ENCODE measurements around the gene ARSG. TPM values are rescaled to one million over a fixed set of nuclear protein-coding genes. Genes with fewer than 3 reads are reported as not detected.

Gene ARSG
- total and polyA plus RNA-seq, 9 of the 15 experiments (the other 6 are each of a cell fraction or from before 2014, with no cell fraction given), result 1.0 to 5.6 (median 1.8) TPM

- intact Hi-C loops (cut with micrococcal nuclease), result no loop called here
- Histone ChIP-seq H3K27me3 (ENCODE audit: control insufficient read depth in 2 of 2, insufficient read depth in 2 of 2, low read length in 2 of 2) (peaks cover 0 to 6% of the 10 kb centered on the region in 2 experiments; a peak in 1 of 5 replicates), H3K4me2 (ENCODE audit: insufficient read depth, low read length) (no peak overlapping the region), H3K79me2 (ENCODE audit: control insufficient read depth, insufficient read depth, low read length) (no peaks in the 10 kb centered on the region), H3K4me1 (replicated peaks in 1 of 2; ENCODE audit: control insufficient read depth in 2 of 2, insufficient read depth in 2 of 2, low read length in 2 of 2) (no peaks in the 10 kb centered on the region; a peak in 1 of 5 replicates), H3K9ac (ENCODE audit: insufficient read depth in 1 of 2, low read depth in 2 of 2, low read length in 2 of 2) (no peak overlapping the region), H2AFZ (ENCODE audit: low read depth, low read length) (no peak overlapping the region), H3K9me1 (ENCODE audit: control insufficient read depth, insufficient read depth, low read length) (no peaks in the 10 kb centered on the region), H3K27ac (ENCODE audit: extremely low read depth, low read depth, low read length) (no peak overlapping the region; the same call in 2 of the 3 replicates), H3K4me3 (no peak overlapping the region), H3K9me3 (replicated peaks; ENCODE audit: control insufficient read depth, insufficient read depth, low read depth, low read length) (no peaks in the 10 kb centered on the region), H4K20me1 (replicated peaks; ENCODE audit: control insufficient read depth, insufficient read depth, low read length) (no peaks in the 10 kb centered on the region; the same call in 1 of the 2 replicates), H3K36me3 (ENCODE audit: control insufficient read depth, insufficient read depth, low read length) (peaks cover 2% of the 10 kb centered on the region; the same call in 1 of the 3 replicates)
- FAIRE-seq (no peak), DNase-seq (ENCODE audit: extremely low read depth in 1 of 4, low spot score in 3 of 4) (no peak), ATAC-seq (no peak)
- 71% methylated on average over 12 of the region's 14 CpGs for WGBS (ENCODE audit: insufficient coverage, low coverage, missing lambda C conversion rate)
- TF ChIP-seq ZNF133 (CRISPR knock-in tag; IDR thresholded peaks at IDR 0.05), result no peak
- peak; percentile 28; the same call in 1 of the 2 replicates for TF ChIP-seq CEBPB (tag; IDR thresholded peaks at IDR 0.05)
- BruUV-seq (replicated peaks), result no TSS peak
- in situ Hi-C loops (cut with MboI), result no loop called here
- ChIA-PET POLR2A (interaction anchor here (1.4 kb wide), 1 partner anchor 12 kb away, joined by 3 read pairs; no protein-coding TSS in a partner anchor), CTCF (ENCODE audit: low intra/inter-chr PET ratio) (interaction anchor here (0.5 kb wide), 1 partner anchor 77 kb away, joined by 3 read pairs; no protein-coding TSS in a partner anchor)
These were observed 137.3 kb downstream of the ARSG start for GRCh38 chr17:68428498-68429172.

DNA sequence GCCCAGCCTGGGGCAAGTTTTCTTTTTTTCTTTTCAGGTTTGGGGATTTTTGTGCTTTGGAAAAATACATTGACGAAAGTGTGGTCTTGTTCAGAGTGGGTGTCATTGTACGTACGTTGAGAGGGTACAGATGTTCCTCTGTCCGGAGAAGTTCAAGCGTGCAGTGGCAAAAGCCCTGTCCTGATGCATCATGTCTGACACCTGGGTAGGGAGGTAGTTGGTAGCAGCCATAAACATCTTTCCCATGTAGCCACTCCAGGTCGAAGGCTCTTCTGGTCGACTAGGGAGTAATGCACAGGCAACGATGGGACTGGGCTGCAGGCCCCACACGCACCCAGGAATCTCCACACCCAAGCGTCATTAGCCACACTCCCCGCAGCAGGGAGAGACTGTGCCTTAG is 138.6 kb downstream of the ARSG start:
- Histone ChIP-seq H2AFZ (ENCODE audit: low read depth, low read length) (no peak overlapping the region), H3K27me3 (ENCODE audit: control insufficient read depth in 2 of 2, insufficient read depth in 2 of 2, low read length in 2 of 2) (no peaks in the 10 kb centered on the region), H3K27ac (ENCODE audit: extremely low read depth, low read depth, low read length) (no peak overlapping the region), H3K79me2 (ENCODE audit: control insufficient read depth, insufficient read depth, low read length) (no peaks in the 10 kb centered on the region), H3K4me3 (no peak overlapping the region), H3K4me2 (ENCODE audit: insufficient read depth, low read length) (no peak overlapping the region), H3K9me3 (replicated peaks; ENCODE audit: control insufficient read depth, insufficient read depth, low read depth, low read length) (no peaks in the 10 kb centered on the region), H3K9me1 (ENCODE audit: control insufficient read depth, insufficient read depth, low read length) (no peaks in the 10 kb centered on the region), H3K36me3 (ENCODE audit: control insufficient read depth, insufficient read depth, low read length) (peaks cover 2% of the 10 kb centered on the region; the same call in 1 of the 3 replicates), H4K20me1 (replicated peaks; ENCODE audit: control insufficient read depth, insufficient read depth, low read length) (no peaks in the 10 kb centered on the region; the same call in 1 of the 2 replicates), H3K4me1 (replicated peaks in 1 of 2; ENCODE audit: control insufficient read depth in 2 of 2, insufficient read depth in 2 of 2, low read length in 2 of 2) (no peaks in the 10 kb centered on the region; a peak in 1 of 5 replicates), H3K9ac (ENCODE audit: insufficient read depth in 1 of 2, low read depth in 2 of 2, low read length in 2 of 2) (no peak overlapping the region)
- WGBS (ENCODE audit: insufficient coverage, low coverage, missing lambda C conversion rate), result 75% methylated on average over 11 of the region's 11 CpGs
- POLR2A ChIA-PET, result interaction anchor here (0.7 to 1.3 kb wide), 2 partner anchors 29 to 582 kb away, joined by 3 read pairs; no protein-coding TSS in a partner anchor
- ATAC-seq, result no peak
- no peak for DNase-seq (ENCODE audit: extremely low read depth in 1 of 4, low spot score in 3 of 4)
- CTCF ChIA-PET (ENCODE audit: low intra/inter-chr PET ratio), result no interaction called here
- intact Hi-C loops (cut with micrococcal nuclease), result loop anchor here (10.0 kb wide), 1 partner anchor 165 kb away; no protein-coding TSS in a partner anchor
- no TSS peak for BruUV-seq (replicated peaks)
- in situ Hi-C loops (cut with MboI), result no loop called here
- FAIRE-seq, result no peak
- TF ChIP-seq CAMTA2 (CRISPR knock-in tag; conservative IDR thresholded peaks at IDR 0.05) (no peak), TSC22D4 (tag; IDR thresholded peaks at IDR 0.05) (no peak), IRF2 (CRISPR knock-in tag; IDR thresholded peaks at IDR 0.05) (no peak), ZNF263 (CRISPR knock-in tag; IDR thresholded peaks at IDR 0.05; ENCODE audit: borderline replicate concordance) (no peak), ZNF184 (CRISPR knock-in tag; IDR thresholded peaks at IDR 0.05) (no peak), RFX1 (IDR thresholded peaks at IDR 0.05) (no peak), NR2F6 (CRISPR knock-in tag; IDR thresholded peaks at IDR 0.05) (no peak), ARID3B (CRISPR knock-in tag; IDR thresholded peaks at IDR 0.05; ENCODE audit: borderline replicate concordance) (no peak), CCNT2 (IDR thresholded peaks at IDR 0.05; ENCODE audit: borderline replicate concordance, extremely low read depth, insufficient read length, low read depth, low read length) (no peak)
- TF ChIP-seq, protein P1, sequence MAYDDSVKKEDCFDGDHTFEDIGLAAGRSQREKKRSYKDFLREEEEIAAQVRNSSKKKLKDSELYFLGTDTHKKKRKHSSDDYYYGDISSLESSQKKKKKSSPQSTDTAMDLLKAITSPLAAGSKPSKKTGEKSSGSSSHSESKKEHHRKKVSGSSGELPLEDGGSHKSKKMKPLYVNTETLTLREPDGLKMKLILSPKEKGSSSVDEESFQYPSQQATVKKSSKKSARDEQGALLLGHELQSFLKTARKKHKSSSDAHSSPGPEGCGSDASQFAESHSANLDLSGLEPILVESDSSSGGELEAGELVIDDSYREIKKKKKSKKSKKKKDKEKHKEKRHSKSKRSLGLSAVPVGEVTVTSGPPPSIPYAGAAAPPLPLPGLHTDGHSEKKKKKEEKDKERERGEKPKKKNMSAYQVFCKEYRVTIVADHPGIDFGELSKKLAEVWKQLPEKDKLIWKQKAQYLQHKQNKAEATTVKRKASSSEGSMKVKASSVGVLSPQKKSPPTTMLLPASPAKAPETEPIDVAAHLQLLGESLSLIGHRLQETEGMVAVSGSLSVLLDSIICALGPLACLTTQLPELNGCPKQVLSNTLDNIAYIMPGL (CRISPR knock-in tag; IDR thresholded peaks at IDR 0.05), result no peak
